HL-60 (cell line): Measurements from ENCODE around the gene PSAP.

Experiments used
- DNase-seq, 2 experiments: peaks; one replicate each; pipeline ENCODE4 v3.0.0-alpha.2; 2010 to 2020; ENCODE audit warnings: low read depth in 1 of 2, low spot score in 1 of 2
- H3K27ac ChIP-seq: fragments of 250-450 bp; sonication (Bioruptor Pico); replicated peaks from 2 replicates; pipeline ENCODE4 v1.5.1; 2020; ENCODE audit warnings: mild to moderate bottlenecking, moderate library complexity
- H3K27me3 ChIP-seq: fragments of 250-450 bp; sonication (Bioruptor Pico); 2 replicates; pipeline ENCODE4 v1.5.1; 2021; ENCODE audit warnings: mild to moderate bottlenecking, moderate library complexity; ENCODE audit not compliant: insufficient read depth, poor library complexity, severe bottlenecking
- H3K4me3 ChIP-seq: replicated peaks from 2 replicates; pipeline ENCODE4 v1.5.1; 2011; ENCODE audit warnings: mild to moderate bottlenecking, control low read depth, low read length; ENCODE audit not compliant: insufficient read depth
- CTCF ChIP-seq: IDR thresholded peaks from one replicate; pipeline ENCODE4 v1.5.1; 2011; ENCODE audit warnings: low read length, control low read depth, inconsistent platforms; ENCODE audit not compliant: insufficient read depth
- GABPA ChIP-seq: IDR thresholded peaks from 2 replicates; pipeline ENCODE4 v1.6.1; 2012; ENCODE audit warnings: low read depth
- POLR2AphosphoS5 ChIP-seq: IDR thresholded peaks from 2 replicates; pipeline ENCODE4 v1.6.1; 2012; ENCODE audit warnings: low read depth
- REST ChIP-seq: IDR thresholded peaks from 2 replicates; pipeline ENCODE4 v1.6.1; 2012; ENCODE audit warnings: low read depth; ENCODE audit not compliant: insufficient replicate concordance
- SPI1 ChIP-seq: IDR thresholded peaks from 2 replicates; pipeline ENCODE4 v1.6.1; 2012; ENCODE audit warnings: low read depth, mild to moderate bottlenecking, borderline replicate concordance

The PSAP gene

GRCh38 chr10:71816421-71816851, 34.6 kb downstream of the PSAP start:
- no peak for TF ChIP-seq REST
- TF ChIP-seq GABPA: no peak
- no peak for TF ChIP-seq SPI1
- H3K4me3 ChIP-seq: no peak overlapping the region
- no peak for DNase-seq
- H3K27me3 ChIP-seq: no peaks in the 10 kb centered on the region
- no peak overlapping the region for H3K27ac ChIP-seq

- H3K27me3 ChIP-seq: no peaks in the 10 kb centered on the region
- H3K27ac ChIP-seq: no peak overlapping the region
- no peak for TF ChIP-seq SPI1
- no peak for TF ChIP-seq GABPA
- no peak for TF ChIP-seq CTCF
- TF ChIP-seq REST: no peak
- TF ChIP-seq POLR2AphosphoS5: no peak
- DNase-seq: no peak
- no peak overlapping the region for H3K4me3 ChIP-seq
Observed at GRCh38 chr10:71815515-71816130, 35.4 kb downstream of the PSAP start.

- no peak for TF ChIP-seq GABPA
- TF ChIP-seq REST: no peak
- DNase-seq: no peak
- no peak overlapping the region for H3K27ac ChIP-seq
- no peak overlapping the region for H3K4me3 ChIP-seq
- H3K27me3 ChIP-seq: no peaks in the 10 kb centered on the region
Observed at GRCh38 chr10:71814922-71815411, 36.1 kb downstream of the PSAP start.

- no peak for DNase-seq
- no peak overlapping the region for H3K4me3 ChIP-seq
Observed at GRCh38 chr10:71812913-71813590, 38.0 kb downstream of the PSAP start.

More at GRCh38 chr10:71812913-71813590, 38.0 kb downstream of the PSAP start:
- H3K27me3 ChIP-seq: no peaks in the 10 kb centered on the region
- H3K27ac ChIP-seq: no peak overlapping the region
- no peak for TF ChIP-seq GABPA
- no peak for TF ChIP-seq REST
- no peak for TF ChIP-seq SPI1
- TF ChIP-seq POLR2AphosphoS5: no peak
- TF ChIP-seq CTCF: no peak
